Fibroblast of lung (primary cell): Measurements from ENCODE around the gene SMC1B.

Experiments used
- EZH2 ChIP-seq: IDR thresholded peaks from 2 replicates; pipeline ENCODE4 v1.5.1; 2012; ENCODE audit warnings: low read length, control low read depth, mild to moderate bottlenecking; ENCODE audit errors: missing control alignments
- TF ChIP-seq, protein P1 (sequence below), 2 donors: IDR thresholded peaks in 1 of 2; conservative IDR thresholded peaks in 1 of 2; 1 replicate in 1 of 2; 2 replicates in 1 of 2; pipeline ENCODE4 v1.5.1; 2011 to 2012; ENCODE audit warnings: low read length in 2 of 2, control low read depth in 1 of 2, inconsistent platforms in 1 of 2, low read depth in 1 of 2, mild to moderate bottlenecking in 1 of 2

DNA sequence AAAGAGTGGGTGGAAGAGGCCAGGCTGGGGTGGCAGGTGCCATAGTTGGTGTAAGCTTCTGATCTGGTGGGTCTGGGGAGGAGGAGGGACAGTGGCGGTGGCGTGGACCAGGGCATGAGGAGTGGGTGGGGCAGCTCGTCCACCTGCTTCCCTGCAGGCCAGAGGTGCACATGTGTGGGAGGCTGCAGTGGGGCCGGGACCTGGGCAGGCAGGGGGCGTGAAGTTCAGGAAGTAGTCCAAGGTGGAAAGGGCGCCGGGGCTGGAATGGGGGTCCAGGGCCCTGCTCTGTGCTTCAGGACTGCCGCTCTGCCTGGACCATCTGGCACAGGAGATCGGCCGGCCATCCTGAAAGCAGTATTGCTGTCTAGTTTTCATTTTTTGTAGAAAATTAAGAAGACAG lies 16.0 kb upstream of the SMC1B start:
- TF ChIP-seq, protein P1, sequence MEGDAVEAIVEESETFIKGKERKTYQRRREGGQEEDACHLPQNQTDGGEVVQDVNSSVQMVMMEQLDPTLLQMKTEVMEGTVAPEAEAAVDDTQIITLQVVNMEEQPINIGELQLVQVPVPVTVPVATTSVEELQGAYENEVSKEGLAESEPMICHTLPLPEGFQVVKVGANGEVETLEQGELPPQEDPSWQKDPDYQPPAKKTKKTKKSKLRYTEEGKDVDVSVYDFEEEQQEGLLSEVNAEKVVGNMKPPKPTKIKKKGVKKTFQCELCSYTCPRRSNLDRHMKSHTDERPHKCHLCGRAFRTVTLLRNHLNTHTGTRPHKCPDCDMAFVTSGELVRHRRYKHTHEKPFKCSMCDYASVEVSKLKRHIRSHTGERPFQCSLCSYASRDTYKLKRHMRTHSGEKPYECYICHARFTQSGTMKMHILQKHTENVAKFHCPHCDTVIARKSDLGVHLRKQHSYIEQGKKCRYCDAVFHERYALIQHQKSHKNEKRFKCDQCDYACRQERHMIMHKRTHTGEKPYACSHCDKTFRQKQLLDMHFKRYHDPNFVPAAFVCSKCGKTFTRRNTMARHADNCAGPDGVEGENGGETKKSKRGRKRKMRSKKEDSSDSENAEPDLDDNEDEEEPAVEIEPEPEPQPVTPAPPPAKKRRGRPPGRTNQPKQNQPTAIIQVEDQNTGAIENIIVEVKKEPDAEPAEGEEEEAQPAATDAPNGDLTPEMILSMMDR (conservative IDR thresholded peaks at IDR 0.05 in 1 of 2, IDR thresholded peaks at IDR 0.05 in 1 of 2; ENCODE audit: low read depth in 1 of 2, low read length in 2 of 2), result no peak
- no peak for TF ChIP-seq EZH2
